NB4 (cell line): Measurements from ENCODE around the gene KIF3B.
"Not testable (repeated sequence)": the region's sequence is repeated elsewhere in the genome, so short reads cannot be mapped to it uniquely, and the experiment has no call there.

Experiments used
- DNase-seq: peaks from one replicate; pipeline ENCODE4 v3.0.0; 2010; ENCODE audit warnings: low read depth
- H3K4me3 ChIP-seq: one replicate; pipeline ENCODE4 v1.5.1; 2011; ENCODE audit warnings: mild to moderate bottlenecking, low read depth, low read length, moderate library complexity
- CTCF ChIP-seq: IDR thresholded peaks from one replicate; pipeline ENCODE4 v1.5.1; 2012; ENCODE audit warnings: low read depth, low read length
- MAX ChIP-seq: IDR thresholded peaks from 2 replicates; pipeline ENCODE4 v1.6.1; 2011; ENCODE audit warnings: low read depth, low read length
- MYC ChIP-seq: IDR thresholded peaks from 2 replicates; pipeline ENCODE4 v1.6.1; 2011; ENCODE audit warnings: low read depth, low read length
- POLR2A ChIP-seq: IDR thresholded peaks from 2 replicates; pipeline ENCODE4 v1.6.1; 2011; ENCODE audit warnings: mild to moderate bottlenecking; ENCODE audit not compliant: insufficient read length; ENCODE audit errors: extremely low read depth

Gene KIF3B

GRCh38 chr20:32380745-32381144, 103.3 kb downstream of the KIF3B start:
- DNase-seq, result no peak
- no peak overlapping the region for H3K4me3 ChIP-seq
- TF ChIP-seq CTCF (no peak), MAX (no peak), POLR2A (no peak), MYC (no peak)

DNA sequence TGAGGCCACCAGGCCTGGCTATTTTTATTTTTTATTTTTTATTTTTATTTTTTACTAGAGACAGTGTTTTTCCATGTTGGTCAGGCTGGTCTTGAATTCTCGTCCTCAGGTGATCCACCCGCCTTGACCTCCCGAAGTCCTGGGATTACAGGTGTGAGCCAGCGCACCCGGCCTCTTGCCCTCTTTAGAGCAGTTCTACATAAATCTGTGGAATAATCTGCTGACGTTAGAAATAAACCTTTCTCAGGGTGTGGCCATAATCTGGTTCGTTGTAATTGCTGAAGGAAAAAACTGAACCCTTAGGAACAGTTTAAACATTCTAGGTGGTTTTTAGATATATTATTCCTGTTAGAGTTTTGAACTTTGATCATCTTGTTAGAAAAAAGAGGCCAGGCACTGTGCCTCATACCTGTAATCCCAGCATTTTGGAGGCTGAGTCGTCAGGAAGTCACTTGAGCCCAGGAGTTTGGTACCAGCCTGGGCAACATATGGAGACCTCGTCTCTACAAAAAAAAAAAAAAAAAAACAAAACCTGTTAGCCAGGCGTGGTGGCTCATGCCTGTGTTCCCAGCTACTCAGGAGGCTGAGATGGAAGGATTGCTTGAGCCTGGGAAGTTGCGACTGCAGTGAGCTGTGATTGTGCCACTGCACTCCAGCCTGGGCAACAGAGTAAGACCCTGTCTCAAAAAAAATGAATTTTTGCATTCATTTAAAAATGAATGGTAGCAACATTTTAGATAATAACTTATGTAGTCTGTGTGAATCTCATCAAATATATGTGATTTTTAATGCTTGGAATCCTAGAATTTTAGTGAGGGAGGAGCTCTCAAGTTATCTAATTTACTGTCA, 104.9 kb downstream of the KIF3B start:
- TF ChIP-seq CTCF (no peak), POLR2A (no peak), MYC (no peak), MAX (no peak)
- no peak overlapping the region for H3K4me3 ChIP-seq
- DNase-seq, result no peak

- not testable (repeated sequence) for DNase-seq
Measured at GRCh38 chr20:32383441-32383840, 106.0 kb downstream of the KIF3B start.

More at GRCh38 chr20:32383441-32383840, 106.0 kb downstream of the KIF3B start:
- H3K4me3 ChIP-seq, result not testable (repeated sequence)
